H1 (cell line): Measurements from ENCODE around the gene PRMT5. TPM values are rescaled to one million over a fixed set of nuclear protein-coding genes. Genes with fewer than 3 reads are reported as not detected.

ENCODE experiments used
- CTCF ChIA-PET: fragments of 300-600 bp; sonication (Branson Sonifier 250); formaldehyde crosslinking; loops from one replicate; lab custom pipeline; 2021; ENCODE audit not compliant: partially characterized antibody; lab: Charles Lee
- POLR2A ChIA-PET: fragments of 300-600 bp; sonication (Branson Sonifier 250); formaldehyde crosslinking; loops from one replicate; lab custom pipeline; 2021; ENCODE audit warnings: inconsistent platforms; ENCODE audit not compliant: partially characterized antibody; lab: Charles Lee
- DNase-seq, 2 experiments: peaks; one replicate each; pipeline versions ENCODE4 v3.0.0 to v3.0.0-alpha.2; 2010 to 2022; ENCODE audit warnings: low spot score in 2 of 2, low read depth in 1 of 2, mixed read lengths in 1 of 2
- FAIRE-seq: peaks from 2 replicates; lab custom pipeline; 2011; peaks lifted over from hg19 to GRCh38; lab: Jason Lieb, UNC
- H2AFZ ChIP-seq: 2 replicates; pipeline ENCODE4 v1.8.1; 2012; ENCODE audit warnings: low read length, inconsistent platforms
- H2AK5ac ChIP-seq: 2 replicates; pipeline ENCODE4 v1.6.1; 2013; ENCODE audit warnings: low read depth, low read length
- H2BK120ac ChIP-seq: replicated peaks from 2 replicates; pipeline ENCODE3; 2013; ENCODE audit warnings: low read depth, low read length, inconsistent platforms
- H2BK12ac ChIP-seq: 2 replicates; pipeline ENCODE4 v1.6.1; 2013; ENCODE audit warnings: low read depth, low read length
- H2BK15ac ChIP-seq: 2 replicates; pipeline ENCODE4 v1.6.1; 2013; ENCODE audit warnings: low read length
- H2BK20ac ChIP-seq: 2 replicates; pipeline ENCODE4 v1.6.1; 2013; ENCODE audit warnings: low read length
- H2BK5ac ChIP-seq: 2 replicates; pipeline ENCODE4 v1.6.1; 2013; ENCODE audit warnings: low read depth, low read length
- H3K14ac ChIP-seq: 2 replicates; pipeline ENCODE4 v1.6.1; 2013; ENCODE audit warnings: inconsistent platforms; ENCODE audit not compliant: insufficient read length
- H3K18ac ChIP-seq: 2 replicates; pipeline ENCODE4 v1.6.1; 2013; ENCODE audit warnings: low read length; ENCODE audit errors: extremely low read depth
- H3K23ac ChIP-seq: 2 replicates; pipeline ENCODE4 v1.6.1; 2013; ENCODE audit warnings: inconsistent platforms; ENCODE audit not compliant: insufficient read length
- H3K23me2 ChIP-seq: 2 replicates; pipeline ENCODE4 v1.6.1; 2013; ENCODE audit warnings: low read depth, low read length
- H3K27ac ChIP-seq: 2 replicates; pipeline ENCODE4 v1.6.1; 2011; ENCODE audit warnings: low read depth, low read length, inconsistent platforms
- H3K27me3 ChIP-seq, 4 experiments: replicated peaks in 1 of 4; 1 replicate in 1 of 4; 2 replicates in 3 of 4; pipeline versions ENCODE4 v1.6.1 to v1.8.1; 2011 to 2013; ENCODE audit warnings: low read length in 3 of 4, mild to moderate bottlenecking in 3 of 4, inconsistent platforms in 2 of 4, mixed read lengths in 2 of 4, moderate library complexity in 1 of 4; ENCODE audit not compliant: control insufficient read depth in 3 of 4, insufficient read depth in 3 of 4; ENCODE audit errors: extremely low read depth in 1 of 4
- H3K36me3 ChIP-seq, 4 experiments: 2 replicates each; pipeline versions ENCODE4 v1.6.1 to v1.8.1; 2011 to 2013; ENCODE audit warnings: mild to moderate bottlenecking in 4 of 4, low read length in 3 of 4, moderate library complexity in 2 of 4, control low read depth in 1 of 4, inconsistent platforms in 1 of 4; ENCODE audit not compliant: insufficient read depth in 4 of 4, control insufficient read depth in 2 of 4
- H3K4ac ChIP-seq: replicated peaks from 2 replicates; pipeline ENCODE3; 2013; ENCODE audit warnings: low read length, low read depth, mixed read lengths, inconsistent platforms; ENCODE audit not compliant: insufficient read length
- H3K4me1 ChIP-seq, 4 experiments: replicated peaks in 1 of 4; 1 replicate in 1 of 4; 2 replicates in 3 of 4; pipeline versions ENCODE4 v1.6.1 to v1.8.1; 2011 to 2013; ENCODE audit warnings: low read length in 3 of 4, inconsistent platforms in 2 of 4, mixed read lengths in 1 of 4; ENCODE audit not compliant: insufficient read depth in 4 of 4, control insufficient read depth in 3 of 4
- H3K4me2 ChIP-seq, 2 experiments: 2 replicates each; pipeline versions ENCODE4 v1.6.1 to v1.8.1; 2011 to 2013; ENCODE audit warnings: low read depth in 2 of 2, low read length in 2 of 2, control low read depth in 1 of 2, inconsistent platforms in 1 of 2, mild to moderate bottlenecking in 1 of 2; ENCODE audit not compliant: insufficient read depth in 1 of 2
- H3K4me3 ChIP-seq, 4 experiments: fragments of 200-600, 300-600 bp in 1 of 4; sonication (generic), shearing (Covaris generic), sonication (Bioruptor Twin) in 1 of 4; 2 replicates each; pipeline versions ENCODE4 v1.5.1 to v1.8.1; 2011 to 2016; ENCODE audit warnings: low read length in 4 of 4, low read depth in 3 of 4, control low read depth in 2 of 4, inconsistent platforms in 2 of 4, mild to moderate bottlenecking in 2 of 4, mixed read lengths in 1 of 4, moderate library complexity in 1 of 4; ENCODE audit not compliant: insufficient read depth in 2 of 4; ENCODE audit errors: extremely low read depth in 1 of 4
- H3K56ac ChIP-seq: replicated peaks from 2 replicates; pipeline ENCODE3; 2013; ENCODE audit warnings: low read depth, mild to moderate bottlenecking, mixed read lengths, low read length, inconsistent platforms; ENCODE audit not compliant: insufficient read length
- H3K79me1 ChIP-seq: 2 replicates; pipeline ENCODE4 v1.6.1; 2013; ENCODE audit warnings: low read depth, low read length, control low read depth
- H3K79me2 ChIP-seq, 2 experiments: 2 replicates each; pipeline versions ENCODE4 v1.6.1 to v1.8.1; 2012 to 2013; ENCODE audit warnings: low read length in 2 of 2, mild to moderate bottlenecking in 2 of 2, inconsistent platforms in 1 of 2; ENCODE audit not compliant: insufficient read depth in 2 of 2, control insufficient read depth in 1 of 2
- H3K9ac ChIP-seq, 4 experiments: replicated peaks in 1 of 4; 1 replicate in 1 of 4; 2 replicates in 3 of 4; pipeline versions ENCODE4 v1.6.1 to v1.8.1; 2011 to 2013; ENCODE audit warnings: low read depth in 3 of 4, low read length in 3 of 4, control low read depth in 2 of 4, mild to moderate bottlenecking in 2 of 4, moderate library complexity in 2 of 4, inconsistent platforms in 1 of 4; ENCODE audit errors: extremely low read depth in 1 of 4
- H3K9me3 ChIP-seq, 2 experiments: 2 replicates each; pipeline versions ENCODE4 v1.6.1 to v1.8.1; 2012 to 2013; ENCODE audit warnings: mild to moderate bottlenecking in 2 of 2, moderate library complexity in 2 of 2, control low read depth in 1 of 2, inconsistent platforms in 1 of 2, low read depth in 1 of 2, low read length in 1 of 2, mixed read lengths in 1 of 2; ENCODE audit not compliant: insufficient read depth in 2 of 2
- H4K20me1 ChIP-seq, 2 experiments: replicated peaks in 1 of 2; 2 replicates each; pipeline versions ENCODE3 to v1.8.1; 2011 to 2013; ENCODE audit warnings: inconsistent platforms in 2 of 2, low read length in 2 of 2, mild to moderate bottlenecking in 1 of 2; ENCODE audit not compliant: insufficient read depth in 2 of 2, control insufficient read depth in 1 of 2
- H4K5ac ChIP-seq: 2 replicates; pipeline ENCODE4 v1.6.1; 2013; ENCODE audit warnings: low read length, low read depth, mixed read lengths, inconsistent platforms; ENCODE audit not compliant: insufficient read length
- H4K8ac ChIP-seq: 2 replicates; pipeline ENCODE4 v1.8.0; 2013; ENCODE audit warnings: mild to moderate bottlenecking, moderate library complexity, low read length, inconsistent platforms; ENCODE audit not compliant: insufficient read depth; ENCODE audit errors: extremely low read depth
- H4K91ac ChIP-seq: replicated peaks from 2 replicates; pipeline ENCODE3; 2013; ENCODE audit warnings: low read length, mixed read lengths, inconsistent platforms; ENCODE audit not compliant: insufficient read length
- POU5F1 ChIP-seq: IDR thresholded peaks from 2 replicates; pipeline ENCODE4 v1.6.1; 2011; ENCODE audit warnings: low read depth, mild to moderate bottlenecking, low read length, moderate library complexity
- TAF1 ChIP-seq: IDR thresholded peaks from 2 replicates; pipeline ENCODE4 v1.6.1; 2011; ENCODE audit warnings: mild to moderate bottlenecking, low read depth, low read length
- WGBS, 2 experiments: shearing (Covaris generic) in 1 of 2; methylation state at CpG; one replicate each; pipeline versions ENCODE4 v1.1.6 to v1.1.7; 2013 to 2015; ENCODE audit warnings: low lambda C conversion rate in 2 of 2, mixed read lengths in 2 of 2, inconsistent platforms in 1 of 2, low coverage in 1 of 2, missing lambda C conversion rate in 1 of 2; ENCODE audit not compliant: insufficient replicate concordance in 2 of 2, insufficient coverage in 1 of 2, insufficient read length in 1 of 2; ENCODE audit errors: extremely low coverage in 1 of 2, missing lambda C conversion rate in 1 of 2; 5-methylcytosine and 5-hydroxymethylcytosine counted together
- polyA plus RNA-seq, 7 experiments: library from polyadenylated mRNA; depleted of rRNA in 3 of 7; stranded (reverse) in 5 of 7; unstranded in 2 of 7; fragments of >200 nt in 5 of 7; fragments of 200-250 nt in 2 of 7; gene quantifications; 1 replicate in 5 of 7; 2 replicates in 1 of 7; 4 replicates in 1 of 7; pipeline versions ENCODE4 v1.2.1 to v1.2.3, GENCODE V29; 2011 to 2013; ENCODE audit warnings: missing spikeins in 2 of 7, mixed read lengths in 2 of 7
- total RNA-seq: library from RNA; stranded (reverse); fragmentation: NEBNext Ultra II Directional; extraction: Animal tissue kit (Norgen Biotek cat#: 25700); gene quantifications from 2 replicates; pipeline ENCODE4 v1.2.1, GENCODE V29; 2021
- TF ChIP-seq, protein P1 (sequence below): IDR thresholded peaks from 2 replicates; pipeline ENCODE4 v1.6.1; 2011; ENCODE audit warnings: low read depth, mild to moderate bottlenecking, low read length; ENCODE audit not compliant: insufficient read depth

Gene PRMT5
- total and polyA plus RNA-seq, 2 of the 8 experiments (the other 6 are each of a cell fraction or from before 2014, with no cell fraction given) = 171 to 402 TPM

DNA sequence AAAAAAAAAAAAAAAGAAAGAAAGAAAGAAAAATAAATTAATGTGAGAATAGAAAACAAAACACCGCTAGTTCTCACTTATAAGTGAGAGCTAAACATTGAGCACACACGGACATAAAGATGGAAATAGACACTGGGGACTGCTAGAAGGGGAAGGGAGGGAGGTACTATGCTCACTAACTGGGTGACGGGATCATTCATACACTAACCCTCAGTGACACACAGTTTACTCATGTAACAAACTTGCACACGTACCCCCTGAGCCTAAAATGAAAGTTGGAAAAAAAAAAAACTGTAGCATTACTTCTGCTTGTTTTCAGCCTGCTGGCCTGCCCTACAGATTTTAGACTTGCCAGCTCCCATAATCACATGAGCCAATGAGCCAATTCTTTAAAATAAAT lies 10.5 kb upstream of the PRMT5 start:
- Histone ChIP-seq H3K27ac (no peak overlapping the region), H3K79me1 (no peaks in the 10 kb centered on the region), H3K9ac (no peak overlapping the region), H3K4ac (no peak overlapping the region), H2BK120ac (no peak overlapping the region), H2AFZ (no peak overlapping the region), H4K91ac (no peak overlapping the region), H3K23me2 (no peaks in the 10 kb centered on the region), H3K4me3 (no peak overlapping the region), H2BK20ac (no peak overlapping the region), H3K4me1 (no peaks in the 10 kb centered on the region), H4K5ac (no peak overlapping the region), H3K27me3 (no peaks in the 10 kb centered on the region), H3K9me3 (no peaks in the 10 kb centered on the region), H3K79me2 (no peaks in the 10 kb centered on the region), H2BK15ac (no peak overlapping the region), H3K18ac (no peak overlapping the region), H3K14ac (no peak overlapping the region), H4K20me1 (no peaks in the 10 kb centered on the region), H2BK5ac (no peak overlapping the region), H3K4me2 (no peak overlapping the region), H2BK12ac (no peak overlapping the region), H2AK5ac (no peak overlapping the region), H4K8ac (no peak overlapping the region), H3K56ac (no peak overlapping the region), H3K36me3 (peaks cover 0 to 6% (median 2%) of the 10 kb centered on the region in 4 experiments; a peak in 2 of 8 replicates), H3K23ac (no peak overlapping the region)
- DNase-seq (no peak), FAIRE-seq (no peak)
- TF ChIP-seq TAF1 = no peak
- TF ChIP-seq, protein P1, sequence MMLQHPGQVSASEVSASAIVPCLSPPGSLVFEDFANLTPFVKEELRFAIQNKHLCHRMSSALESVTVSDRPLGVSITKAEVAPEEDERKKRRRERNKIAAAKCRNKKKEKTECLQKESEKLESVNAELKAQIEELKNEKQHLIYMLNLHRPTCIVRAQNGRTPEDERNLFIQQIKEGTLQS = no peak
- no peak for TF ChIP-seq POU5F1
- WGBS, 2 experiments = 91% methylated on average over 4 of the region's 4 CpGs; no CpG with 5 or more reads in 1 of the 2 experiments
- POLR2A ChIA-PET = interaction anchor here (5.1 kb wide), 1 partner anchor 18 kb away, joined by 26 read pairs; the partner anchor contains the start of gene HAUS4
- CTCF ChIA-PET = interaction anchor here (0.6 to 4.8 kb wide), 13 partner anchors 9 to 106 kb away, joined by 3 to 43 read pairs (median 7); partner anchors contain the start of genes HAUS4 and PRMT5
